Measurements from ENCODE around the gene NGEF. TPM values are rescaled to one million over a fixed set of nuclear protein-coding genes. Genes with fewer than 3 reads are reported as not detected.

The NGEF gene
- total and polyA plus RNA-seq, 7 donors, result 0.28 to 13.9 (median 10.8) TPM; not detected in 2

- intact Hi-C loops (cut with DNase I), result no loop called here
- Histone ChIP-seq H3K27ac (no peak overlapping the region), H3K36me3 (no peaks in the 10 kb centered on the region), H3K9me3 (no peaks in the 10 kb centered on the region), H3K4me1 (no peaks in the 10 kb centered on the region), H3K4me3 (no peak overlapping the region), H3K27me3 (no peaks in the 10 kb centered on the region)
- WGBS, 2 donors, result 88 to 96% methylated on average over 10 of the region's 10 CpGs
- TF ChIP-seq POLR2AphosphoS5 (IDR thresholded peaks at IDR 0.05) (no peak), POLR2A (IDR thresholded peaks at IDR 0.05) (no peak), CTCF (IDR thresholded peaks at IDR 0.05) (no peak), EP300 (IDR thresholded peaks at IDR 0.05) (no peak)
- no peak for DNase-seq
Measured at GRCh38 chr2:232954691-232955090, 58.4 kb downstream of the NGEF start.

GRCh38 chr2:232951891-232952290, 61.2 kb downstream of the NGEF start:
- WGBS, 2 donors, result 73 to 74% methylated on average over 7 of the region's 7 CpGs

GRCh38 chr2:232951181-232951580, 61.9 kb downstream of the NGEF start:
- DNase-seq, result no peak
- TF ChIP-seq EP300 (IDR thresholded peaks at IDR 0.05) (no peak), POLR2AphosphoS5 (IDR thresholded peaks at IDR 0.05) (no peak), POLR2A (IDR thresholded peaks at IDR 0.05) (no peak), CTCF (IDR thresholded peaks at IDR 0.05) (no peak)
- Histone ChIP-seq H3K36me3 (no peaks in the 10 kb centered on the region), H3K27ac (no peak overlapping the region), H3K27me3 (no peaks in the 10 kb centered on the region), H3K9me3 (no peaks in the 10 kb centered on the region), H3K4me1 (no peaks in the 10 kb centered on the region), H3K4me3 (no peak overlapping the region)
- 91 to 95% methylated on average over 11 of the region's 11 CpGs for WGBS, 2 donors
- intact Hi-C loops (cut with DNase I), result no loop called here

More at GRCh38 chr2:232951891-232952290, 61.2 kb downstream of the NGEF start:
- Histone ChIP-seq H3K9me3 (no peaks in the 10 kb centered on the region), H3K27ac (no peak overlapping the region), H3K4me1 (no peaks in the 10 kb centered on the region), H3K27me3 (no peaks in the 10 kb centered on the region), H3K4me3 (no peak overlapping the region), H3K36me3 (no peaks in the 10 kb centered on the region)
- TF ChIP-seq EP300 (IDR thresholded peaks at IDR 0.05), result no peak
- TF ChIP-seq POLR2A (IDR thresholded peaks at IDR 0.05), result no peak
- TF ChIP-seq CTCF (IDR thresholded peaks at IDR 0.05), result no peak
- no peak for TF ChIP-seq POLR2AphosphoS5 (IDR thresholded peaks at IDR 0.05)
- no peak for DNase-seq
- intact Hi-C loops (cut with DNase I), result no loop called here

- intact Hi-C loops (cut with DNase I), result no loop called here
- no peaks in the 10 kb centered on the region for H3K27me3 ChIP-seq
- WGBS, 2 donors, result 85 to 87% methylated on average over 8 of the region's 8 CpGs
- no peaks in the 10 kb centered on the region for H3K9me3 ChIP-seq
- no peak overlapping the region for H3K4me3 ChIP-seq
- H3K27ac ChIP-seq, result no peak overlapping the region
- H3K4me1 ChIP-seq, result no peaks in the 10 kb centered on the region
- H3K36me3 ChIP-seq, result no peaks in the 10 kb centered on the region
- DNase-seq, result no peak
- TF ChIP-seq POLR2A (IDR thresholded peaks at IDR 0.05) (no peak), EP300 (IDR thresholded peaks at IDR 0.05) (no peak), CTCF (IDR thresholded peaks at IDR 0.05) (no peak), POLR2AphosphoS5 (IDR thresholded peaks at IDR 0.05) (no peak)
Measured at GRCh38 chr2:232950751-232951150, 62.3 kb downstream of the NGEF start.

- Histone ChIP-seq H3K9me3 (no peaks in the 10 kb centered on the region), H3K4me3 (no peak overlapping the region), H3K27ac (no peak overlapping the region), H3K4me1 (no peaks in the 10 kb centered on the region), H3K27me3 (no peaks in the 10 kb centered on the region), H3K36me3 (no peaks in the 10 kb centered on the region)
- DNase-seq, result no peak
- 94 to 96% methylated on average over 4 of the region's 4 CpGs for WGBS, 2 donors
- intact Hi-C loops (cut with DNase I), result no loop called here
- TF ChIP-seq POLR2AphosphoS5 (IDR thresholded peaks at IDR 0.05), result no peak
- TF ChIP-seq CTCF (IDR thresholded peaks at IDR 0.05), result no peak
- TF ChIP-seq EP300 (IDR thresholded peaks at IDR 0.05), result no peak
- TF ChIP-seq POLR2A (IDR thresholded peaks at IDR 0.05), result no peak
Measured at GRCh38 chr2:232949016-232949415, 64.0 kb downstream of the NGEF start.
